ENCODE data around the gene SORBS2. TPM values are rescaled to one million over a fixed set of nuclear protein-coding genes. Genes with fewer than 3 reads are reported as not detected.

SORBS2 gene
- total RNA-seq, 1 experiment from 2014 or later, result 9.7 TPM

DNA sequence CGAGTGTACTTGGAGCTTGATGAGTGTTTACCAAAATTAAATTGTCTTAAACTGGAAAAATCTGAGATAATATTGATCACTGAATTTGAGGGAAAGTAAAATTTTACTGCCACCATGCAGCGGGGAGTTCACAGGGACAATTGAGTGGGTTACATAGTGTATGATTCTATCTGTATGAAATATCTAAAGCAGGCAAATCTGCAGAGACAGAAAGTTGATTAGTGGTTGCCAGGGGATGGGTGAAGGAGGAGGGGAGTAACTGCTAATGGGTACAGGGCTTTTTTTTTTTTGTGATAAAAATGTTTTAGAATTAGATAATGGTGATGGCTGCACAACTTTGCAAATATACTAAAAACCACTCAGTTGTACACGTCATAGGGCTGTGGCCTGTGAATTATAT is 241.3 kb downstream of the SORBS2 start:
- no peak for DNase-seq
- H4K20me1 ChIP-seq (ENCODE audit: control insufficient read depth, insufficient read depth, insufficient read length), result no peaks in the 10 kb centered on the region
- H3K23me2 ChIP-seq (ENCODE audit: insufficient read length, low read depth, low read length, poor library complexity, severe bottlenecking), result no peaks in the 10 kb centered on the region
- Mint-ChIP-seq H3K4me1 (peaks cover 10 to 11% of the 10 kb centered on the region in 2 experiments), H3K9me3 (no peaks in the 10 kb centered on the region; a peak in 1 of 5 replicates), H3K27me3 (ENCODE audit: low read depth) (no peaks in the 10 kb centered on the region), H3K4me3 (no peak overlapping the region), H3K27ac (no peak overlapping the region), H3K36me3 (ENCODE audit: insufficient read depth in 1 of 3, low read depth in 3 of 3) (peaks cover 0 to 2% (median 0%) of the 10 kb centered on the region in 3 experiments; a peak in 3 of 7 replicates)
- H2AK5ac ChIP-seq (ENCODE audit: insufficient read length, low read length), result no peak overlapping the region
- H2BK15ac ChIP-seq (ENCODE audit: low read depth, low read length), result no peak overlapping the region
- no peak overlapping the region for H3K18ac ChIP-seq (ENCODE audit: insufficient read length, low read depth, low read length)
- TF ChIP-seq, protein P1, sequence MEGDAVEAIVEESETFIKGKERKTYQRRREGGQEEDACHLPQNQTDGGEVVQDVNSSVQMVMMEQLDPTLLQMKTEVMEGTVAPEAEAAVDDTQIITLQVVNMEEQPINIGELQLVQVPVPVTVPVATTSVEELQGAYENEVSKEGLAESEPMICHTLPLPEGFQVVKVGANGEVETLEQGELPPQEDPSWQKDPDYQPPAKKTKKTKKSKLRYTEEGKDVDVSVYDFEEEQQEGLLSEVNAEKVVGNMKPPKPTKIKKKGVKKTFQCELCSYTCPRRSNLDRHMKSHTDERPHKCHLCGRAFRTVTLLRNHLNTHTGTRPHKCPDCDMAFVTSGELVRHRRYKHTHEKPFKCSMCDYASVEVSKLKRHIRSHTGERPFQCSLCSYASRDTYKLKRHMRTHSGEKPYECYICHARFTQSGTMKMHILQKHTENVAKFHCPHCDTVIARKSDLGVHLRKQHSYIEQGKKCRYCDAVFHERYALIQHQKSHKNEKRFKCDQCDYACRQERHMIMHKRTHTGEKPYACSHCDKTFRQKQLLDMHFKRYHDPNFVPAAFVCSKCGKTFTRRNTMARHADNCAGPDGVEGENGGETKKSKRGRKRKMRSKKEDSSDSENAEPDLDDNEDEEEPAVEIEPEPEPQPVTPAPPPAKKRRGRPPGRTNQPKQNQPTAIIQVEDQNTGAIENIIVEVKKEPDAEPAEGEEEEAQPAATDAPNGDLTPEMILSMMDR (conservative IDR thresholded peaks at IDR 0.05), result no peak
- H2BK12ac ChIP-seq (ENCODE audit: insufficient read length, low read depth, low read length), result no peak overlapping the region
- no peak overlapping the region for H4K91ac ChIP-seq (ENCODE audit: insufficient read length, low read depth, low read length)
- H3K79me1 ChIP-seq (ENCODE audit: insufficient read depth, low read depth, low read length, poor library complexity, severe bottlenecking), result no peaks in the 10 kb centered on the region
- no peak overlapping the region for H2BK20ac ChIP-seq (ENCODE audit: low read depth, low read length, poor library complexity, severe bottlenecking)
- no peak overlapping the region for H3T11ph ChIP-seq (ENCODE audit: low read length)
- WGBS (ENCODE audit: extremely low coverage, insufficient read length, low lambda C conversion rate), result no CpG with 5 or more reads among the region's 3 CpGs
- no peak overlapping the region for H2BK5ac ChIP-seq (ENCODE audit: insufficient read length, low read length)
- no peaks in the 10 kb centered on the region for H3K79me2 ChIP-seq (ENCODE audit: insufficient read depth, low read length)
- no peaks in the 10 kb centered on the region for H3K9me3 ChIP-seq (ENCODE audit: control insufficient read depth, low read depth, low read length)
- no peak overlapping the region for H3K9ac ChIP-seq (ENCODE audit: extremely low read depth, insufficient read length, low read length)
- H3K4me1 ChIP-seq (ENCODE audit: insufficient read depth, low read length), result peaks cover 3% of the 10 kb centered on the region; the same call in 1 of the 2 replicates
- no peak overlapping the region for H2BK120ac ChIP-seq (ENCODE audit: low read depth, low read length, poor library complexity, severe bottlenecking)
- no peak overlapping the region for H4K8ac ChIP-seq (replicated peaks; ENCODE audit: insufficient read length, low read depth, low read length)
- no peak overlapping the region for H3K23ac ChIP-seq (ENCODE audit: insufficient read length, low read depth, low read length)
- H3K4me2 ChIP-seq (ENCODE audit: insufficient read depth, insufficient read length, low read length), result no peak overlapping the region
- no peak overlapping the region for H3K27ac ChIP-seq (ENCODE audit: insufficient read length, low read depth, low read length)
- H2AFZ ChIP-seq (ENCODE audit: low read length), result no peak overlapping the region
- no peaks in the 10 kb centered on the region for H3K27me3 ChIP-seq (ENCODE audit: insufficient read depth, low read length)
- H3K14ac ChIP-seq (ENCODE audit: insufficient read depth, low read length), result no peak overlapping the region
- no peak overlapping the region for H3K4ac ChIP-seq (ENCODE audit: low read depth, low read length)
- no peak overlapping the region for H4K5ac ChIP-seq (ENCODE audit: insufficient read length, low read depth, low read length)
- H3K56ac ChIP-seq (ENCODE audit: insufficient read length, low read depth, low read length), result no peak overlapping the region
